OCI-M1 (cell line): ENCODE data around the gene SBK2.

Experiments used
- DNase-seq: peaks from one replicate; lab custom pipeline; 2025; lab: John Stamatoyannopoulos, UW

SBK2 gene

DNA sequence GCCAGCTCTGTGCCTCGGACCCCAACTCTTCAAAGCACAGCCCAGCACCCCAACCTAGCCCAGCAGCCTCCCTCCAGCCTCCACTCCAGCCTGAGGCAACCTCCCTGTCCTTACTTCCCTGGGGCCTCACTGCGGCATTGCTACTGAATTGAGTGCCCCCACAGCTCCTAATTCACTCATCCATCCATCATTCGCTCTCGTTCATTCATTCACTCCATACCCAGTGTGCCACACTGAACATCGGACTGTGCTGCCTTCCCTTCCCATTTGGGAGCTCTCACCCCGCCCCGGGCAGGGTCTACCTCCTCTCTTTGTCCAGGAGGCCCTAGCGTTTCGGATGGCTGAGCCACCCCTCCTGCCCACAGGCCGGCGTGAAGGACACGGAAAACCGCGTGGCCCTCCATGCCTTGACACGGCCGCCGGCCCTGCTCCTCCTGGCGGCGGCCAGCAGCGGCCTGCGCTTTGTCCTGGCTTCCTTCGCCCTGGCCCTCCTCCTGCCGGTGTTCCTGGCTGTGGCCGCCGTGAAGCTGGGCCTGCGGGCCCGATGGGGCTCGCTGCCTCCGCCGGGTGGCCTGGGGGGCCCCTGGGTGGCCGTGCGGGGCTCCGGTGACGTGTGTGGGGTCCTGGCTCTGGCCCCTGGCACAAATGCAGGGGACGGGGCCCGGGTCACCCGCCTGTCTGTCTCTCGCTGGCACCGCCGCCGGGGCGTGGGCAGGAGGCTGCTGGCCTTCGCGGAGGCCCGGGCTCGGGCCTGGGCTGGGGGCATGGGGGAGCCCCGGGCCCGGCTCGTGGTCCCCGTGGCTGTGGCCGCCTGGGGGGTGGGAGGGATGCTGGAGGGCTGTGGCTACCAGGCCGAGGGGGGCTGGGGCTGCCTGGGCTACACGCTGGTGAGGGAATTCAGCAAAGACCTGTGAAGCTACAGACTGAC is 50.6 kb downstream of the SBK2 start:
- no peak for DNase-seq

DNA sequence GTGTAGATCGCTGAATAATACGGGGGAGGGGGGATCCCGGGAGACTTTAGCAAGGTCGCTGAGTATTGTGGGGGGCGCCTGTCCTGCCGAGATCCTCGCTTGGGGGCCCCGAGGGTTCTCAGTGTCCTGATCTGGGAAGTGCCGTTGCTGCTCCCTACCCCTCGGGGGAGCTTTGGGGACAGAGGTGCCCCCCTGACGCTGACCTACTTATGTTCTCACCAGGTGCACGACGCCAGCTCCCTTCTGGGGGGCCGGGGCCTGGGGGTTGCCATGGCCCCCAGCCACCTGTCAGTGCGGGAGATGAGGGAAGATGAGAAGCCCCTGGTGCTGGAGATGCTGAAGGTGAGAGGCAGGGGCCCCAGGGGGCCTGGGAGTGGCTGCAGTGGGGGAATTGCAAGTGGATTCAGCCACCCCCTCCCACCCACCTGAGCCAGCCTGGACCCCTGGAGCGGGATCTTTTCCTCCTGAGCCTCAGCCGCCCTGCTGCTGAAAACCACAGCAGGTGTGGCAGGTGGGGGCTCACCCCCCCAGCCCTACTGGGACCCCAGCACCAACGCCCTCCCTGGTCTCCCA is 51.4 kb downstream of the SBK2 start:
- no peak for DNase-seq

DNA sequence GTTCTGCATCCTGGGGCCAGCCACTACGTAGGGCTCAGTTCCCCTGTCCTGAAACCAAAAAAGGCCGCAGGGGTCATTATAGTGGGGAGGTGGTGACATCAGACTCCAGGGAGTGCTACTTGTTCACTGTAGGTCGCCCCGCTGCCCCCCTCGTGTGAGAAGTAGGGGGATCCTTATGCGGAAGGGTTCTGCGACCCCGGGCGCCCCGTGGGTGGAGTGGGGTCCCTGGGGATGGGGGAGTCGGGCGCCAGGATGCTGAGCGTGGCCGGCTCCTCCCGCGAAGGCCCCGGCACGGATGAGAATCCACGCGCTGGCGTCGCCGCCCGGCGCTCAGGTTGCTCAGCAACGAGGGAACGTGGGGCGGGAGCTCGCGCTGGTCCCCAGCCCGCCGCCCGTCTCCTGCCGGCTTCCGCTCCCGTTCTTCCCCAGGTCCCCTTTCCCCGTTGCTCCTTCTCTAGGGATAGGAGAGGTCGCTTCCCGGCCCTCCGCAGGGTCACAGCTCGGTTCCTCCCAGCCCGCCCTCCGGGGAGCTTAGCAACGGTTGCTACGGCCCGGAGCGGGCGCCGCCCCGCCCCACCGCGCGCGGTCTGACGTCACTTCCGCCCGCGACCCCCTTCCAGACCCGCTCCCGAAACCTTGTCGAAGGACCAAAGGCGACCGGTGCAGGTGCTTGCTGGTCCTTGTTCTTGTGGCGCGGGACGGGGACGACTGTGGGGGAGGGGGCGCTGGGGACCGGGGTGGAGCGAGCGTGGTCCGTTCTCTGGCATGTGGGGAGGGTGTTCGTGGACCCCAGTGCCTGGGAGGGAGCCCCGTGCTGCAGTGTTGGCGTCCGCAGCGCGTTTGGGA is 52.1 kb downstream of the SBK2 start, which contains the start of gene NAT14:
Gene NAT14 (plus strand): TSS at position 596 of the 846 bp plus-strand sequence. CDS start 521 bp downstream, outside the sequence.
- peak; percentile 84 for DNase-seq

DNA sequence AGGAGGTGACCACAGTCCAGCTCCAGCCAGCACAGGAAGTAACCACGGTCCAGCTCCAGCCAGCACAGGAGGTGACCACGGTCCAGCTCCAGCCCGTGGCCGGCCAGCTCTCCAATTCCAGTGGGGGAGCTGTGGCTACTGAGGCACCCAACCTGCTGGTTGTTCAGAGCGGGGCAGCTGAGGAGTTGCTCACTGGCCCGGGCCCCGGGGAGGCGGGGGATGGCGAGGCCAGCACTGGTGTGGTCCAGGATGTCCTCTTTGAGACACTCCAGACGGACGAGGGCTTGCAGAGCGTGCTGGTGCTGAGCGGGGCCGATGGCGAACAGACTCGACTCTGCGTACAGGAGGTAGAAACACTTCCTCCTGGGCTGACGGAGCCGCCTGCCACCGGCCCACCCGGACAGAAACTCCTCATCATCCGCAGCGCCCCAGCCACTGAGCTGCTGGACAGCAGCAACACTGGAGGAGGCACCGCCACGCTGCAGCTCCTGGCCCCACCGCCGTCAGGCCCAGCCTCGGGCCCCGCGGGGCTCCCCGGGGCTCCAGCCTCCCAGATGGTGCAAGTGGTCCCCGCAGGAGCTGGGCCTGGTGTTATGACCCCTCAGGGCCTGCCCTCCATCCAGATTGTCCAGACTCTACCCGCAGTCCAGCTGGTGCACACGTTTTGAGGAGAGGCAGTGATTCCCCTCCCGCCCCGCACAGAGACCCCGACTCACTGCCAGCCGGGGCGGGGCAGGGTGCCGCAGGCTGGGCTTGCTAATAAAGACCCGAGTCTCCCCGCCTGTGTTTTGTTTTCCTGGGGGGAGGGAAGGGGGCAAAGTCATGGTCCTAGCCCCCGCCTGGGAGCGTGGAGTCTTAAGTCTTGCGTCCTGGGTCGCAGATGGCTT is 53.0 kb downstream of the SBK2 start:
- DNase-seq: no peak

DNA sequence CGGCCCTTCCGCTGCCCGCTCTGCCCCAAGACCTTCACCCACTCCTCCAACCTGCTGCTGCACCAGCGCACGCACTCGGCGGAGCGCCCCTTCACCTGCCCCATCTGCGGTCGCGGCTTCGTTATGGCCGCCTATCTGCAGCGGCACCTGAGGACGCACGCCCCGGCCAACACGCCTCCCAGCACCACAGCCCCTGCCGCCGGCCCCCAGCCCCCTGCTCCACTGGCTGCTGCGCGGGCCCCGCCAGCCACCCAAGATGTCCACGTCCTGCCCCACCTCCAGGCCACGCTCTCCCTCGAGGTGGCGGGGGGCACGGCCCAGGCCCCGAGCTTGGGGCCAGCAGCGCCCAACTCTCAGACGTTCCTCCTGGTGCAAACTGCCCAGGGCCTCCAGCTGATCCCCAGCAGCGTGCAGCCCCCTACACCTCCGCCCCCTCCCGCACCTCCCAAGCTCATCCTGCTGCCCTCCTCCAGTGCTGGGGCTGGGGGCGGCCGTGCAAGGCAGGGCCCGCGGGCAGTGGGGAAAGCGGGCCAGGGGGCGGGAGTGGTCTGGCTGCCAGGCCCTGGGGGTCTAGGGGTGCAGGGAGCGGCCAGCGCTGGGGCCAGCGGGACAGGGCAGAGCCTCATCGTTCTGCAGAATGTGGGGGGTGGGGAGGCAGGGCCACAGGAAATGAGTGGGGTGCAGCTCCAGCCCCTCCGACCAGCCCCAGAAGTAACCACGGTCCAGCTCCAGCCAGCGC is 53.8 kb downstream of the SBK2 start:
- no peak for DNase-seq

DNA sequence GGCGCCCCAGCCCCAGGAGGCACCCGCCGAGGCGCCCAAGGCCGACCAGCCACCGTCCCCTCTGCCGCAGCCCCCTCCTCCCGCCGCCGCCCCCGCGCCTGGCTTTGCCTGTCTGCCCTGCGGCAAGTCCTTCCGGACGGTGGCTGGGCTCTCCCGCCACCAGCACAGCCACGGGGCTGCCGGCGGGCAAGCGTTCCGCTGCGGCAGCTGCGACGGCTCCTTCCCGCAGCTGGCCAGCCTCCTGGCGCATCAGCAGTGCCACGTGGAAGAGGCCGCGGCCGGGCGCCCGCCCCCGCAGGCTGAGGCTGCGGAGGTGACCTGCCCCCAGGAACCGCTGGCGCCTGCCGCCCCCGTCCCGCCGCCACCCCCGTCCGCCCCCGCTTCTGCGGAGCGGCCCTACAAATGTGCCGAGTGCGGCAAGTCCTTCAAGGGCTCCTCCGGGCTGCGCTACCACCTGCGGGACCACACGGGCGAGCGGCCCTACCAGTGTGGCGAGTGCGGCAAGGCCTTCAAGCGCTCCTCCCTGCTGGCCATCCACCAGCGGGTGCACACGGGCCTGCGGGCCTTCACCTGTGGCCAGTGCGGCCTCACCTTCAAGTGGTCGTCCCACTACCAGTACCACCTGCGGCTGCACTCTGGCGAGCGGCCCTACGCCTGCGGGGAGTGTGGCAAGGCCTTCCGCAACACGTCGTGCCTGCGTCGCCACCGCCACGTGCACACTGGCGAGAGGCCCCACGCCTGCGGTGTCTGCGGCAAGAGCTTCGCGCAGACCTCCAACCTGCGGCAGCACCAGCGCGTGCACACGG is 54.6 kb downstream of the SBK2 start:
- no peak for DNase-seq

DNA sequence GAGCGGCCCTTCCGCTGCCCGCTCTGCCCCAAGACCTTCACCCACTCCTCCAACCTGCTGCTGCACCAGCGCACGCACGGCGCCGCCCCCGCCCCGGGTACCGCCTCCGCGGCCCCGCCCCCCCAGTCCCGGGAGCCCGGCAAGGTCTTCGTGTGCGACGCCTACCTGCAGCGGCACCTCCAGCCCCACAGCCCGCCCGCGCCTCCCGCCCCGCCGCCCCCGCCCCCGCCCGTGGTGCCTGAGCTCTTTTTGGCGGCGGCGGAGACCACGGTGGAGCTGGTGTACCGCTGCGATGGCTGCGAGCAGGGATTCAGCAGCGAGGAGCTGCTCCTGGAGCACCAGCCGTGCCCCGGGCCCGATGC is 55.2 kb downstream of the SBK2 start:
- no peak for DNase-seq

DNA sequence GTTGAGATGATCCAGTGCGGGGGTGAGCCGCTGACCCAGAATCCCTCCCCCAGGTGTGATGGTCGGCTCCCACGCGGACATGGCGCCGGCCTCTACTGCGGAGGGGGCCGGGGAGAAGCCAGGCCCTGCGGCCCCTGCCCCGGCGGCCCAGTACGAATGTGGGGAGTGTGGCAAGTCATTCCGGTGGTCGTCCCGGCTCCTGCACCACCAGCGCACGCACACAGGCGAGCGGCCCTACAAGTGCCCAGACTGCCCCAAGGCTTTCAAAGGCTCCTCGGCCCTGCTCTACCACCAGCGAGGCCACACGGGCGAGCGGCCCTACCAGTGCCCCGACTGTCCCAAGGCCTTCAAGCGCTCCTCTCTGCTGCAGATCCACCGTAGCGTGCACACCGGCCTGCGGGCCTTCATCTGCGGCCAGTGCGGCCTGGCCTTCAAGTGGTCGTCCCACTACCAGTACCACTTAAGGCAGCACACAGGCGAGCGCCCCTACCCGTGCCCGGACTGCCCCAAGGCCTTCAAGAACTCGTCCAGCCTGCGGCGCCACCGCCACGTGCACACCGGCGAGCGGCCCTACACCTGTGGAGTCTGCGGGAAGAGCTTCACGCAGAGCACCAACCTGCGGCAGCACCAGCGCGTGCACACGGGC is 55.7 kb downstream of the SBK2 start:
- no peak for DNase-seq

DNA sequence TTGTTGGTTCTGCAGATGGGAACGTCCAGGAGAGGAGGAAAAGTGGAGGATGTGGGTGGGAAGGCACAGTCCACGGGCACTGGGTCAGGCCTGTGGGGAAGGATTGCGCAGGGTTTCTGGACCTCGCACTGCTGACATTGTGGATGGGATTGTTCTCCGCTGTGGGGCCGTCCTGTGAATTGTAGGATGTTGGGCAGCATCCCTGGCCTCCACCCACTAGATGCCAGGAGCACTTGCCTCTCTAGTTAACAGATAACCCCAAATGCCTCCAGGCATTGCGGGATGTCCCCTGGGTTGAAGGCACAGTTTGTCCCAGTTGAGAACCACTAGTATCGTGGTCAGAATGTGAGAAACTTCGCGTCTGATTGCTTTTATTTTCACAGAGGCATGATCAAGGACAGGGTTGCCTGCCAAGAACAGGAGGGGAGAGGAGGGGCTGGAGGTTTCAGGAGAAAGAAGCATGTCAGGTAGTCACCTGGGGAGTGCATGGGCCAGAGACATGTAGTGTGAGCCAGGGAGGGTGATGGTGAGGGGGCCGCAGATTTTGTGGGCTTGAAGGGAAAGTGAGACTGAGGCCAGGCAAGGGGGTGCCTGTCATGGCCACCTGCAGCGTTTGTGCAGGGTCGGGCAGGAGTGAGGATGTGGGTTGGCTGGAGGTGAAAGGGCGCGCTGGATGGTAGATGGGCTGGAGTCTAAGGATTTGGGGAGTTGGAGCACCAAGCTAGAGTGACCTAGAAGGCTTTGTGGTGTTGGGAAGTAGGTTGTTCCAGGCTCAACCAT is 57.3 kb downstream of the SBK2 start:
- DNase-seq: no peak

DNA sequence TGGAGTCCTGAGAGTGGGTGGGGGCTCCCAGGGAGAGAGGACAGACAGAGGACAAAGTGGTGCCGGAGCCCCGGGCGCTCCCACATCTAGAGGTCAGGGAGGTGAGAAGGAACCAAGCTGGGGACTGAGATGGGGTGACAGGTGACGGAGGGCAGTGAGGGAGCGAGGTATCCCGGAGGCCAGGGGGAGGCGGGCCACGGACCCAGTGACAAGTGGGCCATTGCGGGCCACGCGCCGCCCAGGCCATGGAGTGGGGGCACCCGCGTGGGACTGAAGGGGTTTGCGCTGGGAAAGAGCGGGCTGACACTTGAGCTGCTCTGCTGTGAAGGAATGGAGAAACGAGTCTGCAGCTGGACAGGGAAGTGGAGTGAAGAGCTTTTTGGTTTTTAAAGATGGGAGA is 57.9 kb downstream of the SBK2 start:
- no peak for DNase-seq
